Lung microvascular endothelial cell (primary cell): ENCODE results near the gene DENND5A. TPM values are rescaled to one million over a fixed set of nuclear protein-coding genes. Genes with fewer than 3 reads are reported as not detected.

Experiments
- DNase-seq, 2 donors: peaks; one replicate each; pipeline versions ENCODE4 v3.0.0 to v3.0.0-alpha.2; 2010; ENCODE audit warnings: low read depth in 2 of 2
- total RNA-seq: library from RNA; depleted of rRNA; stranded (reverse); fragments of >200 nt; gene quantifications from 2 replicates; pipeline ENCODE4 v1.2.1, GENCODE V29; 2014

DENND5A gene
- 94.1 and 114 TPM in 2 replicates for total RNA-seq

GRCh38 chr11:9265211-9266131, at the start of gene DENND5A:
Gene DENND5A (minus strand): TSS chr11:9265350. CDS start chr11:9265069, 281 bp downstream.
- DNase-seq = peak; percentile 91 to 93

GRCh38 chr11:9314291-9315077, 49.3 kb upstream of the DENND5A start, which contains the start of gene TMEM41B:
Gene TMEM41B (minus strand): TSS chr11:9314593. CDS start chr11:9314441, 152 bp downstream.
- peak; percentile 97 to 99 for DNase-seq

GRCh38 chr11:9313648-9314290, 48.6 kb upstream of the DENND5A start:
- peak; percentile 37 to 50 for DNase-seq

GRCh38 chr11:9310485-9311090, 45.4 kb upstream of the DENND5A start:
- DNase-seq = no peak

GRCh38 chr11:9304178-9304577, 39.0 kb upstream of the DENND5A start:
- no peak for DNase-seq

GRCh38 chr11:9302448-9302847, 37.3 kb upstream of the DENND5A start:
- DNase-seq = no peak

- no peak for DNase-seq
Observed at GRCh38 chr11:9301720-9302119, 36.6 kb upstream of the DENND5A start.

- no peak for DNase-seq
Observed at GRCh38 chr11:9293646-9294045, 28.5 kb upstream of the DENND5A start.

- no peak for DNase-seq
Observed at GRCh38 chr11:9285850-9286587, 20.9 kb upstream of the DENND5A start.

GRCh38 chr11:9280655-9281301, 15.6 kb upstream of the DENND5A start:
- peak in 1 of 2 donors; percentile 66 for DNase-seq

GRCh38 chr11:9277176-9277575, 12.0 kb upstream of the DENND5A start:
- DNase-seq = no peak

- peak in 1 of 2 donors; percentile 3 for DNase-seq
Observed at GRCh38 chr11:9276571-9276970, 11.4 kb upstream of the DENND5A start.

- peak in 1 of 2 donors; percentile 57 for DNase-seq
Observed at GRCh38 chr11:9274499-9275258, 9.5 kb upstream of the DENND5A start.

- DNase-seq = peak in 1 of 2 donors; percentile 41
Observed at GRCh38 chr11:9273376-9274336, 8.5 kb upstream of the DENND5A start.

GRCh38 chr11:9269492-9270013, 4.4 kb upstream of the DENND5A start:
- no peak for DNase-seq

- no peak for DNase-seq
Observed at GRCh38 chr11:9267680-9268079, 2.5 kb upstream of the DENND5A start.

- no peak for DNase-seq
Observed at GRCh38 chr11:9266926-9267325, 1.8 kb upstream of the DENND5A start.
